ENCODE results near the gene CDH23. TPM values are rescaled to one million over a fixed set of nuclear protein-coding genes. Genes with fewer than 3 reads are reported as not detected.
A peak's percentile ranks its signal among the peaks of the same experiment; 100 is the strongest.

Gene CDH23
- total RNA-seq, 1 donor from 2014 or later = not detected

DNA sequence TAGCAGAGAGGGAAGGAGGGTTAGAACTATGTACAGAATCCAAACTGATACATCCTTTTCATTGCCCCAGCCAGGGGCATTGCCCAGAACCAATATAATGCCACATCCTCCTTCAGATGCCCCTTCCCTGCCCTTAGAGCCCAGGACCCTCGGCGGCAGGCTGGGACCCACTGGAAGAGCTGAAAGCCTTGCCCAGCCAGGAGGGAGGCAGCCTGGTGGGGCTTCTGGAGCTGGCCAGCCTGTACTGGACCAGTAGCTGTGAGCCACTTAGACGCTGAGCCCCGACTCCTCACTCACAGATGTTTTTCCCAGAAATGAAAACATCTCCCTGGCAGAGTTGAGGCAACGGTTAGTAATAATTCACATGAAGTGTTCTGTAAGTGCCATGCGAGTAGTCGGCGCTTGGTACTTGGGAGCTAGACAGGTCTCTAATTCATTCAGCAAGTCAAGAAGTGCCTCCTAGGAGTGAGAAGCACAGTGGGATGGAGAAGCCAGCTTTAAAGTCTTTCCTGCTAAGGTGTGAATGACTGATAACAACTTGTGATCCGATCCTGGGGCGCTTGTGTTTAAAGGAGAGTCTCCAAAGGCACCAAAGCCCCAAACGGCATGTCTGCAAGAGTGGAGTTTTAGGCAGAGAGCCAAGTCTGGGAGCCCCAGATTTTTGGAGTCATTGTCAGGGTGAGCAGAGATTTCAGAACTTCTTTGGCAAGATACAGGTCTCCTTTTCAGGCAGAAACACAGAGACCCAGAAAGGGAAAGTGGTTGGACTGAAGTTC, 366.8 kb downstream of the CDH23 start:
- no peaks in the 10 kb centered on the region for H3K27me3 ChIP-seq (ENCODE audit: control insufficient read depth, insufficient read depth, low read length)
- no peak overlapping the region for H3K4me3 ChIP-seq (ENCODE audit: low read depth, low read length)
- no peaks in the 10 kb centered on the region for H3K36me3 ChIP-seq (ENCODE audit: control insufficient read depth, insufficient read depth, low read length)
- TF ChIP-seq, protein P1, sequence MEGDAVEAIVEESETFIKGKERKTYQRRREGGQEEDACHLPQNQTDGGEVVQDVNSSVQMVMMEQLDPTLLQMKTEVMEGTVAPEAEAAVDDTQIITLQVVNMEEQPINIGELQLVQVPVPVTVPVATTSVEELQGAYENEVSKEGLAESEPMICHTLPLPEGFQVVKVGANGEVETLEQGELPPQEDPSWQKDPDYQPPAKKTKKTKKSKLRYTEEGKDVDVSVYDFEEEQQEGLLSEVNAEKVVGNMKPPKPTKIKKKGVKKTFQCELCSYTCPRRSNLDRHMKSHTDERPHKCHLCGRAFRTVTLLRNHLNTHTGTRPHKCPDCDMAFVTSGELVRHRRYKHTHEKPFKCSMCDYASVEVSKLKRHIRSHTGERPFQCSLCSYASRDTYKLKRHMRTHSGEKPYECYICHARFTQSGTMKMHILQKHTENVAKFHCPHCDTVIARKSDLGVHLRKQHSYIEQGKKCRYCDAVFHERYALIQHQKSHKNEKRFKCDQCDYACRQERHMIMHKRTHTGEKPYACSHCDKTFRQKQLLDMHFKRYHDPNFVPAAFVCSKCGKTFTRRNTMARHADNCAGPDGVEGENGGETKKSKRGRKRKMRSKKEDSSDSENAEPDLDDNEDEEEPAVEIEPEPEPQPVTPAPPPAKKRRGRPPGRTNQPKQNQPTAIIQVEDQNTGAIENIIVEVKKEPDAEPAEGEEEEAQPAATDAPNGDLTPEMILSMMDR (IDR thresholded peaks at IDR 0.05; ENCODE audit: insufficient read depth, low read length, severe bottlenecking) = no peak
- no peak for DNase-seq (ENCODE audit: low read depth)
- FAIRE-seq = no peak

DNA sequence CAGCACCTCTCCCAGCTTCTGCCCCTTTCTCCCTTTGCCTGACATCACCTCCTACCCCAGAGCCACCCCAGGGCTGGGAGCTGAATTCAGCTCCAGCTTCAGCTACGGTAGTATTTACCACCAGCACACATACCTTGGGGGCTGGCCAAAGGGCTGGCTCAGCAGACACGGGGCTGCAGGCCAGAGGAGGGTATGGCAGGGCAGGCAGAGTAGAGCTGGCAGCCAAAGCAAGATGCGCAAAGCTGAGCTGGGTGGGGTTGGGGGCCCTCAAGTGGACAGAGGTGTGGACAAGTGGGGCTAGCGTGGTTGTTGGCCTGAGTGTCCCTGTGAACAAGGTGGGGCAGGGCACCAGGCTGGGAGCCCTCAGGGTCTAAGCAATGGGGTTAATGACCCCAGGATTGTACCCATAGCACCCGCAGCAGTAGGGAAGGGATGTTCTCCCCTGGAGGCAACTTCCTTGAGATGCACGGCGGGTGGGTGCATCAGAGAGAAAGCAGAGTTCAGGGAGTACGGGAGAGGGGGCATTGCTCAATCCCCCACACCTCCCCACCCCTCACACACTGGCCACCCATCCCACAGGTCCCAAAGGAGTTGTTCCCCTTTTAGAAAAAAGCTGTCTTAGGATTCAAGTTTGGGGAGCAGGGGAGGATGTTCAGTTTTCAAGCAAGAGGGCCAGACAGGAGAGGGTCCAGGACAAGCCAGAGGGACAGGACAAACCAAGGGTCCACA, 368.6 kb downstream of the CDH23 start:
- H3K4me3 ChIP-seq (ENCODE audit: low read depth, low read length) = no peak overlapping the region
- H3K27me3 ChIP-seq (ENCODE audit: control insufficient read depth, insufficient read depth, low read length) = no peaks in the 10 kb centered on the region
- H3K36me3 ChIP-seq (ENCODE audit: control insufficient read depth, insufficient read depth, low read length) = no peaks in the 10 kb centered on the region
- TF ChIP-seq, protein P1 (IDR thresholded peaks at IDR 0.05; ENCODE audit: insufficient read depth, low read length, severe bottlenecking) = no peak
- no peak for FAIRE-seq
- no peak for DNase-seq (ENCODE audit: low read depth)

DNA sequence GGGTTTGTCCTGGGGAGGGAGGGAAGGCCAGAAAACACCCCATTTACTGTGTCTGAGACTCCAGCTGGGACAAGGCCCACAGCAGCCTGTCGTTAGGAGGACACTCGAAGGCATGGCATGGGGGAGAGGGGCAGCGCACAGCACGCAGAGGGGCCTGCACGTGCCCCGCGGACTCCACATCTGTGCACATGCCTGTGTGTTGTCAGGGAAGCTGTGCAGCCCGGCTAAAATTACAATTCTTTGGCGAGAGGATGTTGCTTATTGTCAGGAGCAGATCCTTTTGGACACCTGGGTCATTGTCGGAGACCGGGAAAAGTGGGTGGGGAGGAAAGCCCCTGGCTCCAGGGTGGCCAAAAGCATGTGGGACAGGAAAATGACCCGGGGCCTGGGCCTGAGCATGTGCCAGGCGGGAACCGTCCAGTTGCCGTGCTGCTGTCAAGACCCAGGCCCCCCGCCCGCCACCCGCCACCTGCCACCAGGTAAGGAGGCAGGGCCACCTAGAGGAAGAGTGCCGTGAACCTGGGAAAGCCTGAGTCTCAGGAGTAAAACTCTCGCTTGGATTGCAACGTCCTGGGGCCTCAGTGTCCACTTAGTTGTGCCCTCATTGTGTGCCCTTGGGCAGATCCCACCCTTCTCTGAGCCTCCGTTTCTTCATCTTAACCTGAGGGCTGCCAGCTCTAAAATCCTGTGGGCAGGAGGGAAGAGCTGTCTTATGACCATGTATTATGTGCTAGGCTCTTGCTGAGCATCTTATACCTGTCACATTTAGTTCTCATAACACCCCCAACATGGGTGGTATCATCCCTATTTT, 369.4 kb downstream of the CDH23 start:
- H3K36me3 ChIP-seq (ENCODE audit: control insufficient read depth, insufficient read depth, low read length) = no peaks in the 10 kb centered on the region
- DNase-seq (ENCODE audit: low read depth) (no peak), FAIRE-seq (no peak)
- TF ChIP-seq, protein P1 (IDR thresholded peaks at IDR 0.05; ENCODE audit: insufficient read depth, low read length, severe bottlenecking) = no peak
- no peaks in the 10 kb centered on the region for H3K27me3 ChIP-seq (ENCODE audit: control insufficient read depth, insufficient read depth, low read length)
- no peak overlapping the region for H3K4me3 ChIP-seq (ENCODE audit: low read depth, low read length)

DNA sequence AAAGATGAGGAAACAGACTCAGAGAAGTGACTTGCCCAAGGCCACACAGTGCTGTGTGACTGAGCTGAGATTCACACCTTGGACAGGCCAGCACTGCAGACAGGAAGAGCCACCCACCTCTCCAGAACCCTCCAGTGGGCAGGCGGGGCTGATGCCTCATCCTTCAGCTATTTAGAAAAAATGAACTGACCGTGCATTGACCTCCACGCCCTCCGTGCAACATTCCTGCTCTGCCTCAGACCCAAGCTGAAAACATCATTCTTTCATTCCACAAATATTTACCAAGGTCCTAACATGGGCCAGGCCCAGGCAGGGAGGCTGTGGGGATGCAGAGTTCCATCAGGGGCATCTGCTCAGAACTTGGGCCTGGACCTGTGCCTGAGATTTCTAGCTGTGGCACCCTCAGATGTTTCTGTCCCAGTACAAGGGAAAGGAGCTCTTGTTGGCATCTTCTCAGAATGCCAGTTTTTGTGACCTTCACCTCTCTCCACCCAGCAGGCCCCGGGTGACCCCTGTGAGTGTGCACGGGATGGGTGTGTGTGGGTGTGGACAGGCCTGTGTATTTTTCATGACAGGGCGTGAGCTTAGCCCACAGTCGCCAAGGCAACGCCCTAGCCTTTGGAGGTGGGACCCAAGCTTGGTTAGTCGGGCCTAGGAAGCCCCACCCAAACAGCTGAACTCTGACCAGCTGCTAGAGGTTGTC, 370.1 kb downstream of the CDH23 start:
- FAIRE-seq = no peak
- no peaks in the 10 kb centered on the region for H3K27me3 ChIP-seq (ENCODE audit: control insufficient read depth, insufficient read depth, low read length)
- TF ChIP-seq, protein P1 (IDR thresholded peaks at IDR 0.05; ENCODE audit: insufficient read depth, low read length, severe bottlenecking) = no peak
- no peaks in the 10 kb centered on the region for H3K36me3 ChIP-seq (ENCODE audit: control insufficient read depth, insufficient read depth, low read length)
- H3K4me3 ChIP-seq (ENCODE audit: low read depth, low read length) = no peak overlapping the region
- DNase-seq (ENCODE audit: low read depth) = peak; percentile 87

DNA sequence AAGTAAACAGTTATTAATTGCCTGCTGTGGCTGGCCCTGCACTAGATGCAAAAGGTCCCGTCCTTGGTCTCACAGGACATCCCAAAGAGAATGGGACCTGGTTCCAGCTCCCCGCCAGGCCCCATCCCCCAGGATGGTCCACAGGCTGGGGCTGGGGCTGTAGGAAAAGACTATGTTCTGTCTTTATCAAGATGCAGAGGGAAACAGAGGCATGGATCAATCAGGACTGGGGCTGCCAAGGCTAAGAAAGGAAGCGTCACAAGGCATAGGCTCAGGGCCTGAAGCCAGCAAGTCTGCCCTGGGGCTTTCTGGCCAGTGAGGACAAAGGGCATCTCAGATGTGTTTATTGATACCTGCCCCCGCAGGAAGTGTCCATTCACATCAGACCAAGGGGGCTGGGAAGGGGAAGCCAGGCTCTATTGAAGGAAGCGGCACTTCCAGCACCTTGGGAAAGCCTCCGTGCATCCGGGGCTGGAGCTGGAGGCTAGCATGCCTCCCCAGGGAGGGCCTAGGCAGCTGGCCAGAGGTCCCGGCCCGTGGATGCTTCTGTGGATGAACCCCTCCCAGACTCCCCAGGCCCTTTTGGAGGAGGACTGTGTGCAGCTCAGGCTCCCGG, 370.8 kb downstream of the CDH23 start:
- H3K4me3 ChIP-seq (ENCODE audit: low read depth, low read length) = no peak overlapping the region
- no peak for FAIRE-seq
- TF ChIP-seq, protein P1 (IDR thresholded peaks at IDR 0.05; ENCODE audit: insufficient read depth, low read length, severe bottlenecking) = no peak
- H3K27me3 ChIP-seq (ENCODE audit: control insufficient read depth, insufficient read depth, low read length) = no peaks in the 10 kb centered on the region
- no peak for DNase-seq (ENCODE audit: low read depth)
- H3K36me3 ChIP-seq (ENCODE audit: control insufficient read depth, insufficient read depth, low read length) = no peaks in the 10 kb centered on the region
